Stromal cell of bone marrow (primary cell): ENCODE measurements around the gene PTER.

ENCODE experiments used
- DNase-seq: peaks from one replicate; pipeline ENCODE4 v3.0.0-alpha.2; 2012; ENCODE audit warnings: low read depth

Gene PTER

DNA sequence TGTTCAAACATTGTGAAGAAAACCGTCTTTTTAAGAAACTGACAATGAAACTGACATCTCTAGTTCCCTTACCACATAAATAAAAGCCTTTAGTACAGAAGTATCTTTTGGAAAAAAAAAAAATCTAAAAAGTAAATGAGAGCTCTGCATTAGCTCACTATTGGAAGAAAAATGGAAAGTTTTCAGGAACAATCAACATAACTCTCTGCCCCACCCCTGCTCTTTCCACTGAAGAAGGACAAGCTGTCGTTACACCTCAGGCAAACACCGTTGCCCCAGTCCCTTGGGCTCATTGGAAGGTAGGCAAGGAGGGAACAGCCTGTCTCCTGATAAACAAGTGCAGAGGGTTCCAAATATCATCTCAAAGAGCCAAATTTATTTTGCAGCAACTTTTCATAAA, 107.3 kb downstream of the PTER start:
- no peak for DNase-seq

DNA sequence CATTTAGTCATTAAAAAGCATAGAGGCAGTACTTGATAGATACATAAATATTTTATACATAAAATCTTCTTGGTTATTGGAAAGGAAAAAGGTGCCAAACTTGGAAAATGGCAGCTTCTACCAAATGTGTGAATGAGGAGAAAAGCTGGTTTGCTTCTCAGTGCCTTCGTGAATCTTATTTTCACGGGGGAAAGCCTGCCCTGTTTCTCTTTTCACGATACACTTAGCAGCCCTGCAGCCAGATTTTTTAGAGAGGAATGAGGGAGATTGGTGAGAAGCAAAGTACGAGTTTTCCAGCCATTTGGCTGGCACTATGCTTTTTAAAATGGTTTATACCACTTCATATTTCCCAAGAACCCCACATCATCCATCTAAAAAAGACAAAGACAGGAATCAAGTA, 107.8 kb downstream of the PTER start:
- no peak for DNase-seq

GRCh38 chr10:16545116-16545736, 108.4 kb downstream of the PTER start:
- DNase-seq: peak; percentile 11

- no peak for DNase-seq
These were observed 111.2 kb downstream of the PTER start for GRCh38 chr10:16547973-16548372.

DNA sequence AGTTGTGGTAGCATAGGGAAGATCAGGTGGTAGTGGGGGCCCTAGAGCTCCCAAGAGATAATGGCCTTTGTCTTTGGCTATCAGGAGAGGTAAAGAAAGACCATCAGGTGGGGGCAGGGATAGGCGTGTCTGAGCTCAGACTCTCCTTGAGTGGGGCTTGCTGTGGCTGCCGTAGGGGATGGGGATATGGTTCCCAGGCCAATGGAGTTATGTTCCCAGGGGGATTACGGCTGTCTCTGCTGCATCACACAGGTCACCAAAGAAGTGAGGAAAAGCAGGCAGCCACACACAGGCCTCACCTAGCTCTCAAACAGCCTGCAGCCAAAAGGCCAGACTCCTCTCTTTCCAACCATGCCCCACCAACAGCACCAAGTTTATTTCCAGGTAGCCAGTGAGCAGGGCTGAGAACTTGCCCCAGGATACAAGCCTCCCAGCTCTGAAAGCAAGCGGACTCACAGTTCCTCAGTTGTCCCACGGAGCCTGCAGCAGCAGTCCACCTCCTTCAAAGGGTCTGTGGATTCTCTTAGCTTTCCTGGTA, 122.5 kb downstream of the PTER start:
- DNase-seq: no peak

- no peak for DNase-seq
These were observed 126.1 kb downstream of the PTER start for GRCh38 chr10:16562891-16563290.
